Measurements from ENCODE around the gene HOXA9.

GRCh38 chr7:27138985-27139333 lies 26.4 kb downstream of the HOXA9 start:
- TF ChIP-seq CTCF (IDR thresholded peaks at IDR 0.05) = no peak
- no peak for TF ChIP-seq RXRA (IDR thresholded peaks at IDR 0.05; ENCODE audit: borderline replicate concordance, low read depth)
- no peak for TF ChIP-seq SIN3A (IDR thresholded peaks at IDR 0.05; ENCODE audit: borderline replicate concordance, low read depth, low read length)
- TF ChIP-seq EP300 (IDR thresholded peaks at IDR 0.05; ENCODE audit: borderline replicate concordance in 1 of 2, low read depth in 1 of 2, low read length in 1 of 2) = no peak
- no peak for TF ChIP-seq SMC3 (IDR thresholded peaks at IDR 0.05; ENCODE audit: low read depth, low read length)
